Measurements from ENCODE around the gene MMRN2.
"Not testable (repeated sequence)": the region's sequence is repeated elsewhere in the genome, so short reads cannot be mapped to it uniquely, and the experiment has no call there.

MMRN2 gene

GRCh38 chr10:86955501-86956194 lies 1.8 kb downstream of the MMRN2 start:
- no peak for DNase-seq

- no peak for DNase-seq
Observed at GRCh38 chr10:86954681-86955500, 2.5 kb downstream of the MMRN2 start.

- DNase-seq, result peak; percentile 91
Observed at GRCh38 chr10:86953747-86954680, 3.4 kb downstream of the MMRN2 start.

GRCh38 chr10:86952697-86953096 lies 4.7 kb downstream of the MMRN2 start:
- DNase-seq, result not testable (repeated sequence)

DNA sequence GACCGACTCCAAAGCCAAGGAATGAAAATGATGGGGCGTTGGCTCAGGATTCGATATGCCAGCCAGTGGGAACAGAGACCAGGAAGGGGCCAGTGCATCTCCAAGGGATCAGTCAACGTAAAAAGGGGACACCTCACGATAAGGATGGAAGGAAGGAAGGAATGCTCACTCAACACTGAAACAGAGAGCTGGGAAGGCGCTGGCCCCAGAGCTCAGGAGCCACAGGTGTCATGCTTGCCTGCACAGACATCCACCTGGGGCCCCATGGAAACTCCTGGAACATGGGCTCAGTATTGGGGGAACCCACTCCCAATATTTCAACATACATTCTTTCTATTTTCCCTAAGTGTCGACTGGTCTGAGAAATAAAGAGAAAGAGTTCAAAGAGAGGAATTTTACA lies 5.3 kb downstream of the MMRN2 start:
- DNase-seq, result no peak

GRCh38 chr10:86951184-86951761 lies 6.1 kb downstream of the MMRN2 start:
- DNase-seq, result peak; percentile 13

GRCh38 chr10:86950349-86950748 lies 7.1 kb downstream of the MMRN2 start:
- peak; percentile 6 for DNase-seq

DNA sequence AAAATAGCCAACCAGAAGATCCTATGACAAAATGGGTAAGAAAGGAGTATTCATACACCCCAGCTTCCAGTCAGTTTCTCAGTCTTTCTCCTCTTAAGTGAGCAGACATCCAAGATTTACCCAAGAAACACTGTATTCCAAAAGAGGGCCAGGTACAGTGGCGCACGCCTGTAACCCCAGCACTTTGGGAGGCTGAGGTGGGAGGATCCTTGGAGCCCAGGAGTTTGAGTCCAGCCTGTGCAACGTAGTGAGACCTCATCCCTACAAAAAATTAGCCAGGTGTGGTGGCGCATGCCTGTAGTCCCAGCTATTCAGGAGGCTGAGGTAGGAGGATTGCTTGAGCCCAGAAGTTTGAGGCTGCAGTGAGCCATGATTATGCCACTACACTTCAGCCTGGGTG lies 9.6 kb downstream of the MMRN2 start:
- peak; percentile 28 for DNase-seq

DNA sequence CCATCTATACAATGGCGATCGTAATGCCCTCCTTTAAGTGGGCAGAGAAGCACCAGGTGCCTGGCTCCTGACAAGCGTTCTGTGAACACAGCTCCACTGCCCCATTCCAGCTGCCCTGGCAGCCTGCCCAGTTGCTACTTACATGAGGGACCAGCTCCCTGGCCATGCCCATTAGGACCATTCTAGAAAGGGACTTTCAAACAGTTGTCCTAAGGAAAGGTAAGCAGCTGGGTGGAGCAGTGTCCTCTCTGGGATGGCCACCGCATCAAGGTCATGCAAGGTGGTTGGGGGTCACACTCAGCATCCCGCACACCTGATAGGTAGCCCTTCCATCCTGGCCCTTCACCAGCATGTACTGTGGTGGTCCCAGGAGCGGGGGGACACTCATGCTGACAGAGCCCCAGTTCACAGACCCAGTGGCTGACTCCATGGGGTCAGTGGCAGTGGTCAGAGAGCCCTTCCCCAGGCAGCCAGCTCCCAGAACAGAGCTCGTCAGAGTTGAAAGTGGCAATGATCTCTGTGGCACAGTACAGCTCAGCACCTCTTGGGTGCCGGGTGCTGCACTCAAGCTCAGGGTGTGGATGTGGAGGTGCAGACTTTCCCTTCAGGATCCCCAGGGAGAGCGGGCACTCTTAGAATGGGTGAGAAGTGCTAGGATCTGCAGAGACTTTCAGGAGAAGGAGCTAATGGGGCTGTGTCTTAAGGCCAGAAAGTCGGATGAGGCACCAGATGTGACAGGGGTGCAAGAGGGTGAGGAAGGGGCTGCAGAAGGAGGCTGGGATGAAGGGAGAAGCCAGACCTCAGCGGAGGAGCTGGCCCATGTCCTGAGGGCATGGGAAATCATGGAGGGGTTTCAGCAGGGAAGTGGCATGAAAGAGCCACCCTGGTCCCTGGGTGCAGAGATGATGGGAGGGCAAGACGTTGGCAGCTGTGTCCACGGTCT lies 10.9 kb downstream of the MMRN2 start:
- DNase-seq, result peak; percentile 46

- peak; percentile 81 for DNase-seq
Observed at GRCh38 chr10:86945361-86946212, 11.8 kb downstream of the MMRN2 start.

GRCh38 chr10:86944907-86945306 lies 12.5 kb downstream of the MMRN2 start:
- peak; percentile 31 for DNase-seq

DNA sequence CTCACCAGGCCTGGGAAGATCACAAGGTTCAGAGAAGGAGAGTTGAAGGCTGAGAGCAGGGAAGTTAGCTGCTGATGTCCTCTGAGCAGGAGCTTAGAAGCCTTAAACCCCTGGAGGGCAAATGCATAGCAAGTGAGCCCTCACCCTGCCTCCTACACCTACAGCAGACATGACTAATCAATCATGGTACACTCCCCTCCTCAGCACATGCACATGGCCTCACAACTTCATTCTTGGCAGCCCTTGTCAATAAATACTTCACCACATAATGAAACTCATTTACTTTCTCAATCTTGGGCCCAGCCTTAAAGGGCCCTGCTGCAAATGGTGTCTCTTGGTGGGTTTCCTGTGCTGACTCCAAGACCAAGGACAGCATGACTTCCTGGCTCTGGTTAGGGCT lies 12.9 kb downstream of the MMRN2 start:
- DNase-seq, result peak; percentile 64

DNA sequence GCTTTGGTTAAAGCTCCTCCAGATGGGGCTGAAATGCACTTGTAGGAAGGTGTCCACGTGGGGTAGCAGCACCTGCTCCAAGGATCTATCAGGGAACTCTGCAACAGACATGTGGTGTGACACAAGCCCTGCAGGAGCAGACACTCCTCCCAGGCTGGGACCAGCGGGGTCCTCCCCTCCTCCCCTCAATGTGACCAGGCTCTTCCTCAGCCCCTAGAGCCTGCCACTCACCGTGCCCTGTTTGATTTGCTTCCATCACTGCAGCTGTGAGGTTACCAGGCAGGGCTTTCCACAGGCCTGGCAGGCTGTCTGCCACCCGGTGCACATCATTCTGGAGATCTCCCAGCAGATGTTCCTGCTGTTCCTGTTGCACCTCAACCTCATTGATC lies 13.4 kb downstream of the MMRN2 start:
- DNase-seq, result no peak

DNA sequence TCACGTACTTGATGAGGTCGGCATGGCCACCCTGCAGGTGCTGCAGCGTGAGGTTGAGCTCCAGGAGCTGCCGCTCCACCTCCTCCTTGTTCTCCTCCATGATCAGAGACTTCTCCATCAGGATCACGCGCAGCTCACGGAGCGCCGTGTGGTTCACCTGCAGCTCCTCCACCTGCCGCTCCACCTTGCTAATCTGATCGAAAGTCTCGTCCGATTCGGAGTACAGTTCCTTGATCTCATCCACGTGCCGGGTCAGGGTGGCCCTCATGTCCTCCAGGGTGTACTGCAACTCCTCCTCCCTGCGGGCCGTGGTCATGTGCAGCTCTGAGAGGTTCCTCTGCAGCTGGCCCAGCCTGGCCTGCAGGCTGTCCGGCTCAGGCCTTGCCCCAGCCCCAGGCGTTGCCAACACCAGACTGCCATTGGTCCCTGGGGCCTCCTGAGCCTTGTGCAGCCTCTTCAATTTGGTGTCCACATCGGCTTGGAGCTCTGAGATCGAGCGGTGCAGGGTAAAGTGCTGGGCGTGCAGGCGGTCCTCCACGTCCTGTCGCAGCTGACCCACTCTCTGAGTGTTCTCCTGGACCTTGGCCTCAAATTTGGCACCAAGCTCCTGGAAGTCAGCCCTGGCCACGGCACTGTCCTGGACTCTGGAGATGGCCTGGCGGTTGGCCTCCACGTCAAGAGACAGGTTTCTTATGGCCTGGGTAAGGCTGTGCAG lies 13.9 kb downstream of the MMRN2 start:
- peak; percentile 48 for DNase-seq

DNA sequence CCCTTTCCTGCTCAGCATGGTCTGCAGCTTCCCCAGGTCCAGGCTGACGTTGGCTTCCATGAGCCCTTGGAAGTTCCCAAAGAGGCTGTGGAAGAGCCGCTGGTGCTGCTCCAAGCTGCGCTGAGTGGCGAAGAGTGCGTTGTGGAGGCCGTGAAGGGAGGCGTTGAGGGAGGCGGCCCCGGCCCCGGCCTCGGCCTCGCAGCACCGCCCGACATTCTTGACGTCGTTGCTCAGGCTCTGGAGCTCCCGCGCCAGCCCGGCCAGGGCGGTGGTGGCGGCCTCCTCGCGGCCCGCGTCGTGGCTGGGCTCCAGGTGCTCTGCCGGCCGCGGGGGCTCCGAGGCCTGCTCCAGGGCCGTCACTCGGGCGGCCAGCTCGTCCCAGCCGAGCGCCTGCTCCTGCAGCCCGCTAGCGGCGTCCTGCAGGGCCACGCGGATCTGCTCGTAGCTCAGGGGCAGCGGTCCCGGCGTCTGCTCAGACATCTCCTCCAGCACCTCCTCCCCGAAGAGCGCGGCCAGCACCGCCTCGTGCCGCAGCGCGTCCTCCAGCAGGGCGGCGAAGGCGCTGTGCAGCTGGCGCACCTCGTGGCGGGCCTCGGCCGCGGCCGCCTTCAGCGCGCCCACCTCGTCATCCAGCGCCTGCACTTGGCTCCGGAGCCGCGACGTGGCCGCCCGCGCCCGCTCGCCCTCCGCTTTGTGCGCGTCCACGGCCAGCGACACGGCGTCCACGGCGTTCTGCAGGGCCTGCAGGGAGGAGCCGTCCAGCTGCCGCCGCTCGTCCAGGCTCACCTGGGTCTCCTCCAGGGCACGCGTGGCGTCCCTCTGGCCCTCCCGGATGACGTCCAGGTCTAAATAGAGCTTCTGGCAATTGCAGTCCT lies 14.7 kb downstream of the MMRN2 start:
- peak; percentile 54 for DNase-seq

DNA sequence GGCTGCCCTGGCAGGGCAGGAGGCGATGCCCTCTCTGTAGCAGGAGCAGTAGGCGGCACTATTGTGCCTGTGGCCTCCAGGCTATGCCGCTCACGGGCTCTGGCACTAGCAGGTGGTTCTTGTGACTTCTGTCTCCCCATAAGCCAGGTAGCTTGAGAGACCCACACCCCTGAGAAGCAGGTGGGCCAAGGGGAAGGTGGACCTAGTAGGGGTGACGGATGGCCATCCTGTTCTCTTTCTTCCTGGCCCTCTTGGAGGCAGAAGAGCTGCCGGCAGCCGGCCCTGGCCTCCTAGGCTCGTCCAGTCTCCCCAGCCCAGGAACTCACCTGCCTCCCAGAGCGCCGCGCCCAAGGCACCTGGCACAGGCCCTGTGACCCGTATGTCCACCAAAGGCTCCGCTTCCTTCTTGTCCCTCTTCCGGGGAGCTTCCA lies 15.4 kb downstream of the MMRN2 start:
- peak; percentile 35 for DNase-seq

DNA sequence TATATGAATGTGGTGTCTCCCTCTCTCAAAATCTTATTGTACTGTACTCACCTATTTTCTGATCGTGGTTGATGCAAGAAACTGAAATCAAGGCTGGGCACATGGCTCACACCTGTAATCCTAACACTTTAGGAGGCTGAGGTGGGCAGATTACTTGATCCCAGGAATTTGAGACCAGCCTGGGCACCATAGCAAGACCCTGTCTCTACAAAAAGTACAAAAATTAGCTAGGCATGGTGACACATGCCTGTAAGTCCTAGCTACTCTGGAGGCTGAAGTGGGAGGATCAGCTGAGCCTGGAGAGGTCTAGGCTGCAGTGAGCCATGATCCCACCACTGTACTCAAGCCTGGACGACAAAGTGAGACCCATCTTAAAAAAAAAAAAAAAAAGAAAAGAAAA lies 16.0 kb downstream of the MMRN2 start:
- DNase-seq, result peak; percentile 12

- peak; percentile 50 for DNase-seq
Observed at GRCh38 chr10:86940677-86941076, 16.7 kb downstream of the MMRN2 start.

GRCh38 chr10:86940076-86940475 lies 17.3 kb downstream of the MMRN2 start:
- not testable (repeated sequence) for DNase-seq

Measured in islet precursor cell (in vitro differentiated cells).